ENCODE measurements around the gene MFAP5.

The MFAP5 gene

GRCh38 chr12:8697476-8698131 is 35.0 kb upstream of the MFAP5 start, which contains the start of gene RIMKLB:
TSS of gene RIMKLB (plus strand) at chr12:8697991. CDS start at chr12:8713867, 15,876 bp downstream.
- ATAC-seq, result peak; percentile 77
- TF ChIP-seq ZC3H10 (CRISPR knock-in tag; IDR thresholded peaks at IDR 0.05), result no peak
- TF ChIP-seq GLIS3 (CRISPR knock-in tag; IDR thresholded peaks at IDR 0.05), result 0 out of 2 replicates have a peak, but pooled peaks have one; percentile 22
- TF ChIP-seq ZNF565 (CRISPR knock-in tag; conservative IDR thresholded peaks at IDR 0.05; ENCODE audit: low read depth), result no peak
- peak; percentile 80; the same call in 1 of the 2 replicates for TF ChIP-seq PATZ1 (CRISPR knock-in tag; IDR thresholded peaks at IDR 0.05; ENCODE audit: borderline replicate concordance)
- TF ChIP-seq TOX (CRISPR knock-in tag; IDR thresholded peaks at IDR 0.05; ENCODE audit: borderline replicate concordance), result no peak

GRCh38 chr12:8697120-8697475 is 34.5 kb upstream of the MFAP5 start:
- ATAC-seq, result peak; percentile 50
- TF ChIP-seq TOX (CRISPR knock-in tag; IDR thresholded peaks at IDR 0.05; ENCODE audit: borderline replicate concordance) (no peak), SNAI2 (CRISPR knock-in tag; IDR thresholded peaks at IDR 0.05) (no peak), CSDC2 (CRISPR knock-in tag; IDR thresholded peaks at IDR 0.05) (no peak), RARB (CRISPR knock-in tag; IDR thresholded peaks at IDR 0.05) (no peak), ZNF8 (CRISPR knock-in tag; IDR thresholded peaks at IDR 0.05) (no peak)

GRCh38 chr12:8696442-8697090 is 33.9 kb upstream of the MFAP5 start:
- ATAC-seq, result no peak
- no peak for TF ChIP-seq ZFP30 (CRISPR knock-in tag; IDR thresholded peaks at IDR 0.05)
- TF ChIP-seq ZNF8 (CRISPR knock-in tag; IDR thresholded peaks at IDR 0.05), result no peak
- no peak for TF ChIP-seq BACH2 (CRISPR knock-in tag; IDR thresholded peaks at IDR 0.05; ENCODE audit: borderline replicate concordance)
- no peak for TF ChIP-seq CSDC2 (CRISPR knock-in tag; IDR thresholded peaks at IDR 0.05)
- TF ChIP-seq POU6F1 (CRISPR knock-in tag; IDR thresholded peaks at IDR 0.05; ENCODE audit: borderline replicate concordance, low read depth), result no peak
- TF ChIP-seq ISL1 (CRISPR knock-in tag; IDR thresholded peaks at IDR 0.05), result no peak
- no peak for TF ChIP-seq TCF4 (CRISPR knock-in tag; IDR thresholded peaks at IDR 0.05; ENCODE audit: borderline replicate concordance)
- no peak for TF ChIP-seq PATZ1 (CRISPR knock-in tag; IDR thresholded peaks at IDR 0.05; ENCODE audit: borderline replicate concordance)
- no peak for TF ChIP-seq TOX (CRISPR knock-in tag; IDR thresholded peaks at IDR 0.05; ENCODE audit: borderline replicate concordance)
- TF ChIP-seq RARB (CRISPR knock-in tag; IDR thresholded peaks at IDR 0.05), result no peak
- no peak for TF ChIP-seq ZFP3 (CRISPR knock-in tag; IDR thresholded peaks at IDR 0.05)
- TF ChIP-seq ZC3H10 (CRISPR knock-in tag; IDR thresholded peaks at IDR 0.05), result no peak
- no peak for TF ChIP-seq ARNTL (CRISPR knock-in tag; IDR thresholded peaks at IDR 0.05; ENCODE audit: borderline replicate concordance, low read depth)
- no peak for TF ChIP-seq OSR1 (CRISPR knock-in tag; IDR thresholded peaks at IDR 0.05)
- no peak for TF ChIP-seq CREB5 (CRISPR knock-in tag; IDR thresholded peaks at IDR 0.05; ENCODE audit: low read depth)
- TF ChIP-seq SNAI2 (CRISPR knock-in tag; IDR thresholded peaks at IDR 0.05), result no peak
- no peak for TF ChIP-seq TSHZ2 (CRISPR knock-in tag; IDR thresholded peaks at IDR 0.05)
- no peak for TF ChIP-seq GLIS3 (CRISPR knock-in tag; IDR thresholded peaks at IDR 0.05)

Measured in SK-N-SH treated with all-trans-retinoic acid at 6 μM for 48 hours (cell line).